ENCODE measurements around the gene SUPV3L1. TPM values are rescaled to one million over a fixed set of nuclear protein-coding genes. Genes with fewer than 3 reads are reported as not detected.

The SUPV3L1 gene
- polyA plus RNA-seq, 1 donor (not counting 4 experiments of a cell fraction or from before 2014, with no cell fraction given), result 34.1 TPM

- no peak overlapping the region for H2AFZ ChIP-seq (ENCODE audit: control insufficient read depth, low read length)
- FAIRE-seq, result no peak
- no peak overlapping the region for H3K27ac ChIP-seq (ENCODE audit: control insufficient read depth, insufficient read depth, low read length)
- dilution Hi-C loops (cut with MboI; ENCODE audit: extremely low pct_ligation_motif_present, low sequenced_read_pairs), result no loop called here
- H3K9me3 ChIP-seq (ENCODE audit: control insufficient read depth, low read depth, low read length), result no peaks in the 10 kb centered on the region
- H3K4me3 ChIP-seq (ENCODE audit: control insufficient read depth in 2 of 3, extremely low read depth in 1 of 3, insufficient read depth in 2 of 3, low read depth in 1 of 3, low read length in 3 of 3), result no peak overlapping the region
- H4K20me1 ChIP-seq (ENCODE audit: control insufficient read depth, extremely low read depth, insufficient read depth, low read length), result no peaks in the 10 kb centered on the region
- no peaks in the 10 kb centered on the region for H3K27me3 ChIP-seq (ENCODE audit: control insufficient read depth, extremely low read depth, insufficient read depth, low read length)
- DNase-seq (ENCODE audit: low read depth, low spot score), result no peak
- H3K4me1 ChIP-seq (ENCODE audit: control insufficient read depth, extremely low read depth, insufficient read depth, low read length), result peaks cover 25% of the 10 kb centered on the region
- no peak overlapping the region for H3K4me2 ChIP-seq (ENCODE audit: control insufficient read depth, extremely low read depth, insufficient read depth, low read depth, low read length)
- peaks cover 1% of the 10 kb centered on the region in 2 experiments for H3K36me3 ChIP-seq (ENCODE audit: control insufficient read depth in 2 of 2, extremely low read depth in 1 of 2, insufficient read depth in 2 of 2, low read length in 2 of 2)
- H3K9me1 ChIP-seq (ENCODE audit: control insufficient read depth, extremely low read depth, insufficient read depth, low read length), result no peaks in the 10 kb centered on the region
- TF ChIP-seq CTCF (optimal IDR thresholded peaks at IDR 0.05 in 1 of 3, IDR thresholded peaks at IDR 0.05 in 1 of 3, conservative IDR thresholded peaks at IDR 0.05 in 1 of 3; ENCODE audit: extremely low read depth in 1 of 3, insufficient read depth in 2 of 3, low read length in 3 of 3) (no peak), EZH2 (IDR thresholded peaks at IDR 0.05; ENCODE audit: low read length) (no peak)
- no peaks in the 10 kb centered on the region for H3K79me2 ChIP-seq (ENCODE audit: control insufficient read depth, insufficient read depth, low read length)
- no peak overlapping the region for H3K9ac ChIP-seq (ENCODE audit: control insufficient read depth, extremely low read depth, insufficient read depth, low read length)
Observed at GRCh38 chr10:69213591-69214311, 33.7 kb downstream of the SUPV3L1 start.

GRCh38 chr10:69214666-69215131 is 34.7 kb downstream of the SUPV3L1 start:
- H3K27ac ChIP-seq (ENCODE audit: control insufficient read depth, insufficient read depth, low read length), result no peak overlapping the region
- H3K9me3 ChIP-seq (ENCODE audit: control insufficient read depth, low read depth, low read length), result no peaks in the 10 kb centered on the region

More at GRCh38 chr10:69214666-69215131, 34.7 kb downstream of the SUPV3L1 start:
- H3K79me2 ChIP-seq (ENCODE audit: control insufficient read depth, insufficient read depth, low read length), result no peaks in the 10 kb centered on the region
- no peaks in the 10 kb centered on the region for H4K20me1 ChIP-seq (ENCODE audit: control insufficient read depth, extremely low read depth, insufficient read depth, low read length)
- H3K4me3 ChIP-seq (ENCODE audit: control insufficient read depth in 2 of 3, extremely low read depth in 1 of 3, insufficient read depth in 2 of 3, low read depth in 1 of 3, low read length in 3 of 3), result no peak overlapping the region
- no peak overlapping the region for H2AFZ ChIP-seq (ENCODE audit: control insufficient read depth, low read length)
- FAIRE-seq (no peak), DNase-seq (ENCODE audit: low read depth, low spot score) (no peak)
- H3K27me3 ChIP-seq (ENCODE audit: control insufficient read depth, extremely low read depth, insufficient read depth, low read length), result no peaks in the 10 kb centered on the region
- no peaks in the 10 kb centered on the region for H3K9me1 ChIP-seq (ENCODE audit: control insufficient read depth, extremely low read depth, insufficient read depth, low read length)
- peaks cover 28% of the 10 kb centered on the region for H3K4me1 ChIP-seq (ENCODE audit: control insufficient read depth, extremely low read depth, insufficient read depth, low read length)
- TF ChIP-seq CTCF (optimal IDR thresholded peaks at IDR 0.05 in 1 of 3, IDR thresholded peaks at IDR 0.05 in 1 of 3, conservative IDR thresholded peaks at IDR 0.05 in 1 of 3; ENCODE audit: extremely low read depth in 1 of 3, insufficient read depth in 2 of 3, low read length in 3 of 3) (no peak), EZH2 (IDR thresholded peaks at IDR 0.05; ENCODE audit: low read length) (no peak)
- dilution Hi-C loops (cut with MboI; ENCODE audit: extremely low pct_ligation_motif_present, low sequenced_read_pairs), result no loop called here
- H3K4me2 ChIP-seq (ENCODE audit: control insufficient read depth, extremely low read depth, insufficient read depth, low read depth, low read length), result no peak overlapping the region
- no peak overlapping the region for H3K9ac ChIP-seq (ENCODE audit: control insufficient read depth, extremely low read depth, insufficient read depth, low read length)
- no peaks in the 10 kb centered on the region for H3K36me3 ChIP-seq (ENCODE audit: control insufficient read depth in 2 of 2, extremely low read depth in 1 of 2, insufficient read depth in 2 of 2, low read length in 2 of 2)

Measured in keratinocyte (primary cell).